HUDEP-2 (cell line): ENCODE measurements around the gene MCM9.
"Not testable (repeated sequence)": the region's sequence is repeated elsewhere in the genome, so short reads cannot be mapped to it uniquely, and the experiment has no call there.

Experiments used
- DNase-seq, 76 experiments: peaks; one replicate each; lab custom pipeline; 2025; ENCODE audit not compliant: unreplicated experiment in 76 of 76; lab: John Stamatoyannopoulos, UW

MCM9 gene

DNA sequence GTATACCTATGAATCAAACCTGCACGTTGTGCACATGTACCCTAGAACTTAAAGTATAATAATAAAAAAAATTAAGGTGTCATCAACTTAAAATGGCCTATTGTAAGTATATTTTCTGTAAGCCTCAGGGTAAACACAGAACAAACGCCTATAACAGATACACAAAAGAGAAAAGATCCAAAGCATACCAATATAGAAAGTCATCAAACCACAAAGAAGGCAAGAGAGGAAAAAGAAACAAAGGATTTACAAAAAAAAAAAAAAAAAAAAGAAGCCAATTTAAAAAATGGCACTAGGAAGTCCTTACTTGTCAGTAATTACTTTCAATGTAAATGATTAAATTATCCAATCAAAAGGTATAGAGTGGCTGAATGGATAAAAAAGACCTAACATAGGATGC is 65.6 kb downstream of the MCM9 start:
- no peak for DNase-seq

- not testable (repeated sequence) for DNase-seq
Measured at GRCh38 chr6:118868901-118869300, 66.1 kb downstream of the MCM9 start.

- no peak for DNase-seq
Measured at GRCh38 chr6:118867181-118867580, 67.8 kb downstream of the MCM9 start.

- no peak for DNase-seq
Measured at GRCh38 chr6:118865100-118865391, 69.9 kb downstream of the MCM9 start.

DNA sequence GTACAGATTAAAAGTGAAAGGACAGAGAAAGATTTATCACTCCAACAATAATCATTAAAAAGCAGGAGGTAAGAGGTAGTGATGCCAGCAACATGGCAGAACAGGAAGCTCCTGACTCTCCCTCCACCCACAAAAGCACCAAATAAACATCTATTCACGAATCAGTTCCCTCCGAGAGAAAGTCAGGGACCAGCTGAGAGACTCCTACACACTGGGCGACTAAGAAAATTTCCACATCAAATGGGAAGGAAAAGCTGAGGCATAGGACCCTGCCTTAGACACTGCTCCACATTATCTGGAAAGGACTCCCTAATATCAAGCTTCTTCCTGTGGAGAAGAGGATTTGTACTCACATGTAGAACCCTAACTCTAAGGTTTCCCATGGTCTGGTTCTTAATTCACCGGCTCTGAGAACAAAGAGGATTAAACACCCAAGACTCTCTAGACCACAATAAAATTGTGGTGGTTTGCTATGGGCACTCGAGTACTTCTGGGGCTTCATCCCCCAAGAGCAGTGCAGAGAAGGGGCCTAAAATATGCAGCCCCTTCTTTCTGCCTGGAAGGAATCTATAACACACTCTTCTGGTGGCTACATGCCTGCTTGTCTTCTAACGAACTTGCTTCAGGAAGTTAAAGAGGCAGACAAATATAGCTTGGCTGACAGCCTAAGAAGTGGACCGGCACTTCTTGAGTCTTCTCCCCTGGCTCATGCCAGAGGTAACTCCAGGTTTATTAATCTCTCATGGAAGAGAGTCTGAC is 70.4 kb downstream of the MCM9 start:
- peak in 5 of 76 experiments; percentile 2 to 21 (median 16) for DNase-seq

GRCh38 chr6:118862443-118862842 is 72.5 kb downstream of the MCM9 start:
- DNase-seq = no peak

- no peak for DNase-seq
Measured at GRCh38 chr6:118860880-118861279, 74.1 kb downstream of the MCM9 start.

DNA sequence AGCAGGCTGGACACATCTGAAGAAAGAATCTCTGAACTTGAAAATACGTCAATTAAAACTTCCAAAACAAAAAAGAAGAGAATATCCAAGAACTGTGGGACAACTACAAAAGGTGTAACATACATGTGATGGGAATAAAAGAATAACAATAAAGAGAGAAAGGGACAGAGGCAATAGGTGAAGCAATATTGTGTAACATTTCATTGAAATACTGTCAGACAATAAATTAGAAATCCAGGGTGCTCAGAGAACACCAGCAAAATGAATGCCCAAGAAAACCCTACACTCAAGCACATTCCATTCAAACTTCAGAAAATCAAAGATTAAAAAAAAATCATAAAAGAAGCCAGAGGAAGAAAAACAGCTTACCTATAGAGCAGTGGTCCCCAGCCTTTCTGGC is 74.6 kb downstream of the MCM9 start:
- DNase-seq = no peak

- no peak for DNase-seq
Measured at GRCh38 chr6:118859517-118860064, 75.4 kb downstream of the MCM9 start.

GRCh38 chr6:118856301-118856700 is 78.7 kb downstream of the MCM9 start:
- DNase-seq = no peak

- no peak for DNase-seq
Measured at GRCh38 chr6:118853408-118853807, 81.6 kb downstream of the MCM9 start.

- no peak for DNase-seq
Measured at GRCh38 chr6:118844915-118845314, 90.0 kb downstream of the MCM9 start.

- no peak for DNase-seq
Measured at GRCh38 chr6:118843685-118844390, 91.1 kb downstream of the MCM9 start.

GRCh38 chr6:118830691-118831090 is 104.3 kb downstream of the MCM9 start:
- no peak for DNase-seq

- no peak for DNase-seq
Measured at GRCh38 chr6:118829817-118830478, 105.0 kb downstream of the MCM9 start.

DNA sequence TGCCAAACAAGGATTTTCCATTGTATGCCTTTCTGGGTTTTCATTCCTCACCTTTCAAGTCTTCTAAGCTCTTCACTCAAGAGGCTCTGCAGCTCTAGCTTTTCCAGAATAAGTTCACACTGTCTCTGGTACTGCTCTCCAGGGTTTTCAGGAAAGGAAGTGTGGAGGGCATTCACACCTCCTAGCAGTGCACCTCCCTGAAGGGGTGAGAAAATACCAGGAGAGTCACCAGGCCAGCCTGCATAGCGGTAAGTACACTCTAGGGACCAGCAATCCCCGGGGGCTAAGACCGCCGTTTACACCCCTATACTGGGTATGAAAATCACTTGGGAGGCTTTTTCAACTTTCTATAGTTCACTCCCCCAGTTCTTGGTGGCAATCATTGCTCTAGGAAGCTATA is 108.9 kb downstream of the MCM9 start:
- DNase-seq = no peak

GRCh38 chr6:118825661-118826060 is 109.3 kb downstream of the MCM9 start:
- peak in 2 of 76 experiments; percentile 19 to 29 for DNase-seq

GRCh38 chr6:118815495-118815894 is 119.5 kb downstream of the MCM9 start:
- no peak for DNase-seq

GRCh38 chr6:118813775-118814174 is 121.2 kb downstream of the MCM9 start:
- no peak for DNase-seq

DNA sequence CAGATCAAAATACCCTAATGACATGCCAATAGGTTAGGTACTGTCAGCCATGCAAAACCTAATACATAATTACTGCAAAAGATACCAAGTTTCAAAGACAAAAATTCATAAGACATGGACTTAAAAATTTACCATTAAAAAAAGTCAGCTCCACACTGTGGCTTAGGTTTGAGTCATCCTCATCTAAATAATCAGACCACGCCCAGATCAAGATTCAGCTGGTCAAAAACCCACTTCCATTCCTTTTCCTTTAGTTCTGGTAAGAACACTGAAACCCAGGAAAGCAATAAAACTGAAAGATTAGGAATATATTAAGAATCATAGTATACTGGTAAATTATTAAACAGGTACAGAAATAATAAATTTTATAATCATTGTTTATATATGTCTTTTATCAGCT is 122.0 kb downstream of the MCM9 start:
- no peak for DNase-seq

DNA sequence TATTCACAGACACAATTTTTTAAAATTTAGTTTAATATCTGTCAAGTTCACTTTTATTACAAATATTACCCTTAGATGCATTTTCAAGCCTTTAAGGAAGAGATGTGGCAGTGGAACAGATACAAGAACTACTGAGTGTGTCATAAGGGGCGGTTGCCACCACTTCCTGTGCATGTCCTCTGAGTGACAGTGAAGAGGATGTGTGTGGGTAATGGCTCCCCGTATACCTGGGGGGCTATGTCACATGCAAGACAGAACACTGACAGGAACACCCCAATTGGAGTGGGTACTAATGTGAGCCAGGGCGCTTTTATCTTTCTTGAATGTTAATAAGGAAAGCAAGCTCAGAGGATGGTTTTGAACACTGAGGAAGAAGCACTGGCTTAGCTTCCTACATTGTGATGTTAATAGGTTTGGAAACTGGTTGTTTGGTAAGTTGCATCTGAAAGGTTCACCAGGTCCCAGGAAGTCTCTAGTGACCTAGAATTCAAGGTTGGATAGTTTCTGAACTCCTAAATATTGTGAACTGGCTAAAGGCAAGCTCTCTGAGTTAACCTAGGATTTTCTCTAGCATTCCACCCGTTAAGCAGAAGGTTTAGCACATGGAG is 124.4 kb downstream of the MCM9 start:
- DNase-seq = no peak
